Dendritic cell treated with granulocyte-macrophage colony-stimulating factor and Interleukin-4, amounts not matched to agents 40 ng/mL and 50 ng/mL, for 4 days (primary cell): Measurements from ENCODE around the gene LANCL1.
"Not testable (repeated sequence)": the region's sequence is repeated elsewhere in the genome, so short reads cannot be mapped to it uniquely, and the experiment has no call there.

Source experiments
- H3K27ac Mint-ChIP-seq: one replicate; pipeline ENCODE4 v1.8.0; 2022; ENCODE audit warnings: mild to moderate bottlenecking, mixed read lengths
- H3K27me3 Mint-ChIP-seq: one replicate; pipeline ENCODE4 v1.8.0; 2022; ENCODE audit warnings: mild to moderate bottlenecking, mixed read lengths
- H3K36me3 Mint-ChIP-seq: one replicate; pipeline ENCODE4 v1.8.0; 2022; ENCODE audit warnings: low read depth, mixed read lengths
- H3K4me1 Mint-ChIP-seq: one replicate; pipeline ENCODE4 v1.8.0; 2022; ENCODE audit warnings: low read depth, mixed read lengths
- H3K4me3 Mint-ChIP-seq: one replicate; pipeline ENCODE4 v1.8.0; 2022; ENCODE audit warnings: mild to moderate bottlenecking, moderate library complexity, mixed read lengths
- H3K9me3 Mint-ChIP-seq: one replicate; pipeline ENCODE4 v1.8.0; 2022; ENCODE audit warnings: mixed read lengths
- intact Hi-C: fragments of 100-400 bp; cut with micrococcal nuclease; formaldehyde crosslinking; loops from one replicate; pipeline ENCODE4 v1.15.0; 2022

Gene LANCL1

DNA sequence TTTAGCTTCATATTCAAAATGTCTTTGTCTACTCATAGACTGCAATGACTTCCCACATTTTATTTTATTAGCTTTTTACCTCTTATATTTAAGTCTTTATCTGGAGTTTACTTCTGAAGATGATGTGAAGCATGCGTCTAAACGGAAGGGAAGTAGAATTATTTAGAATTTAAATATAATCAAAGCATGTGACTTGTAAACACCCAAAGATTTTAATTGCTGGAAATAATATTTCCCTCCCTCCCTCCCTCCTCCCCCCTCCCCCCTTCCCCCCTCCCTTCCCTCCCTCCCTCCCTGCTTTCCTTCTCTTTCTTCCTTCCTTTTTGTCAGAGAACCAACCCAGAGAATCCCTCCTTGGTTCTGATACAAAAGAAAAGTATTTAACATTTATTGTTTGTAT, 2.1 kb upstream of the LANCL1 start:
- intact Hi-C loops: no loop called here
- Mint-ChIP-seq H3K36me3 (peaks cover 7% of the 10 kb centered on the region), H3K27ac (no peak overlapping the region), H3K27me3 (no peaks in the 10 kb centered on the region), H3K9me3 (peaks cover 6% of the 10 kb centered on the region), H3K4me3 (no peak overlapping the region), H3K4me1 (peaks cover 13% of the 10 kb centered on the region)

DNA sequence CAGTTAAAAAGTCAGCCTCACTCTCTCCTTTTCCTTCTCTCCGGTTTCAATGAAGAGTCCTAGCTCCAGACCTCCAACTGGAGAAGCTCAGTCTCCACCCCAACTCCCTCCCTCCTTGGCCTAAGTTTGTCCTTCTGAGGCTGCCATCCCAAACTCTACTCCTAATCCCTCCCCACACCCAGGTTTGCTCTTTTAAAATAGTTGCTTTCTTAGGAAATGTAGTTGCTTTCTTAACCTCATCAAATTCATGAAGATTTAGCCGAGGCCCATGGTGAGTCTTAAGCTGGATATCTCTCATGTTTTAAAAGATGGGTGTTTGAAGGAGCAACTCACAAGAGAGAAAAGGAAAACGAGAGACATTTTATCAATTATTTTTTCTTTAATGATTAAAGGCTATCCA, 937 bp upstream of the LANCL1 start:
- no peak overlapping the region for H3K27ac Mint-ChIP-seq
- H3K4me3 Mint-ChIP-seq: no peak overlapping the region
- intact Hi-C loops: no loop called here
- H3K4me1 Mint-ChIP-seq: peaks cover 13% of the 10 kb centered on the region
- no peaks in the 10 kb centered on the region for H3K9me3 Mint-ChIP-seq
- no peaks in the 10 kb centered on the region for H3K27me3 Mint-ChIP-seq
- H3K36me3 Mint-ChIP-seq: peaks cover 7% of the 10 kb centered on the region

DNA sequence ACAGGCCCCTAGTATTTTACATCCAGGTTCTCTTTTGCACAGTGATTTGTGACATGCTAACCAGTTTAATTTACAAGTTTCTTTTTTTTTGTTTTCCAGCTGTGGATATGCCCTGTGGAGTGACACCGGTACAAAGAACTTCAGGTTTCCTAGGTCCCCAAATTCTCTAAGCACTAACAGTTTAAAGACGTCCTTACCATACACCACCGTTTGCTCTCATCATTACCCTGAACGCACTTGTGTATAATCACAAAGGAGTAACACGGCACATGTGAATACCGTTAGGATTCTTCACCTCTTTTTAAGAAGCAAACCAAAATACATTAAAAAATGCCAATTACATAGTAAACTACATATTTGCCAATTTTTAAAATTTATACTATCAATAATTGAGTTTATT, 853 bp downstream of the LANCL1 start:
- intact Hi-C loops: no loop called here
- peaks cover 20% of the 10 kb centered on the region for H3K36me3 Mint-ChIP-seq
- no peaks in the 10 kb centered on the region for H3K27me3 Mint-ChIP-seq
- H3K9me3 Mint-ChIP-seq: no peaks in the 10 kb centered on the region
- H3K4me1 Mint-ChIP-seq: peaks cover 13% of the 10 kb centered on the region
- H3K4me3 Mint-ChIP-seq: no peak overlapping the region
- H3K27ac Mint-ChIP-seq: peak overlapping the region; percentile 83

DNA sequence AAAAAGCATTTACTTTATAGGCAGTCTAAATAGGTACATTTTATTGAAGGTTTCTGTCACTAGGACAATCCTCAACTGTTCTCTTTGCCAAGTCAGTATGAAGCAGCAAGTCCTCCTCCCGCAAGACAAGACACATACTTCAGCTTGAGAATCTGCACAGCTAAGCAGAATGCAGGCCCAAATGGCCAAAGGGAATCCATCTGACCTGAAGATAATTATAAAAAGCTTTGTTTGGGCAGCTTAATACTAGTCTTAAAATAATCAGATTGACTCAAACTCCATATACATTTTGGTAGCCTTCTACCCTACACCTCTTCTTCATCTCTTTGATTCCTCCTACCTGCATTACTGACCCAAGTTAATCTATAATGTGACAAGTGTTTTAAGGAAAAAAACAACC, 1.8 kb downstream of the LANCL1 start:
- Mint-ChIP-seq H3K9me3 (no peaks in the 10 kb centered on the region), H3K4me1 (peaks cover 13% of the 10 kb centered on the region), H3K27ac (no peak overlapping the region), H3K27me3 (no peaks in the 10 kb centered on the region), H3K36me3 (peaks cover 26% of the 10 kb centered on the region), H3K4me3 (no peak overlapping the region)
- intact Hi-C loops: no loop called here

DNA sequence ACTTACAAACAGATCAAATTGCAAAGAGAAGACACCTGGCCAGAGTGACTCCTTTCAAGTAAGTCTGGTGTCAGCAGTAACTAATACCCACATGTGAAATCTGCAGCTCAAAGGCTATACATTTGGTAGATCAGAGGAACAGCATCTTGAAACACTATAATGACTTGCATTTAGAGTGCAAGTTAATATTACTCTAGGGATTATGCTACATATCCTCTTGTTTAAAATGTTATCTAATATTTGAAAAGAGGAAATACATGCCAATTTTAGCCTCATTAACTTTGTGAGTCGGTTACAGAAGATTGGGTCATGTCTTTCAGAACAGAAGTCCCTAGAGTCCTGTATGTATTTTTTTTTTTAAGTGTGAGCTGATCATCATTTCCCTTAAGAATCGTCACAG, 15.2 kb downstream of the LANCL1 start:
- Mint-ChIP-seq H3K9me3 (no peaks in the 10 kb centered on the region), H3K27me3 (no peaks in the 10 kb centered on the region), H3K4me1 (no peaks in the 10 kb centered on the region), H3K4me3 (no peak overlapping the region), H3K36me3 (peaks cover 29% of the 10 kb centered on the region), H3K27ac (no peak overlapping the region)
- intact Hi-C loops: no loop called here

DNA sequence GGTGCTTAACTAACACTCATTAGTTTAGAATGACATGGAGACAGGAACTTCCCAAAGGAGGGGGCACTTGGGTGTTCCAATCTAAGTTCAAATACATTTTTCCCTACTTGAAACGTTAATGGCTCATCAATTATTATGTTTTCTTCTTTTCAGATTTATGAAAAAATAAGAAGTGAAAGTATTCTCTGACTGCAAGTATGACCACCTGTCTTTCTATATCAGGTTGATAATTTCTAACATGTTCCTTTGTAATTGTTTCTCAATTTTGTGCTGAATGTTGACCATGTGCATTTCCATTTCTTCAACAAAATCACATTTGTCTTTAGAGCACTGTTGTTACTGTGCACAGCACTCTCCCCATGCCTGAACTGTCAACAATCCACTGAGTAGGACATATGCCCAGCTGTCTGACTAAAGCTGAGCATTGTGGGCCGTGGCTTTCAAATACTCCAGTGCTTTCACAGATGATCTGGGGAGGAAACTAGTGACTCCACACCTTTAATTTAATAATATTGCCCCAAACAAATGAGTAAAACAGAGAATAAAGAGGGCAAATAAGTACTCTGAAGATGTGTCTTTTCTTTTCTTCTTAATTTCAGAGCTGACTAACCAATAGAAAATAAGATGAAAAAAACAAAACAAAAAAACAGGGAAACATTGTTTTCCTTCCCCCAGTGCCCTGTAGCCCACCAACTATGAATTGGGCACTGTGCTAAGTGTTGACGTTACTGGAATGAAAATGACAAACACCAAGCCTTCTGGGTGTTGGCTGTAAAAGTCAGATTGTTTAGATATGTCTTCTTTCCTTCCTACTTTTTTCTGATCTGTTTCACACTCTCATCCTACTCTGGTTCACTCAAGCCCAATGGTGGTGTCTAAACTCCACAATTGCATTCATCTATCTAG, 16.0 kb downstream of the LANCL1 start:
- intact Hi-C loops: no loop called here
- Mint-ChIP-seq H3K9me3 (no peaks in the 10 kb centered on the region), H3K4me3 (no peak overlapping the region), H3K27me3 (no peaks in the 10 kb centered on the region), H3K36me3 (peaks cover 25% of the 10 kb centered on the region), H3K27ac (no peak overlapping the region), H3K4me1 (no peaks in the 10 kb centered on the region)

DNA sequence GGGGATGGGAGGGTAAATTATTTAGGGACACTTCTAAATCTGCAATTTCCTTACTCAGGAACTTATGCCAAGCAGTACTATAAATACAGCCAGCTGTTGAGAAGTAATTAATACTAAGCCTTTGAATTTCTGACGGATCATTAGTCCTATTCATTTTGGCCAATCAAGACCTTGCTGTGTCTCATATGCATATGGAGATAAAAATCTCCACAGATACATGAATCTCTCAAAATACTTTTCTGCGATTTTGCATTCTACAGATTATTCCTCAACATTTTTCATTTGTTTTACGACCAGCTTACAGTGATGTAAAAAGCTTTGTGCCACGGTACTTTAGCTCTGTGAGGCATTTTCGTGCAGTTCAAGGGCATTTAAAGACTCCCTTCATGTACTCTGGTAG, 16.7 kb downstream of the LANCL1 start:
- intact Hi-C loops: no loop called here
- no peaks in the 10 kb centered on the region for H3K27me3 Mint-ChIP-seq
- H3K4me3 Mint-ChIP-seq: no peak overlapping the region
- H3K27ac Mint-ChIP-seq: no peak overlapping the region
- peaks cover 18% of the 10 kb centered on the region for H3K36me3 Mint-ChIP-seq
- no peaks in the 10 kb centered on the region for H3K9me3 Mint-ChIP-seq
- H3K4me1 Mint-ChIP-seq: no peaks in the 10 kb centered on the region

DNA sequence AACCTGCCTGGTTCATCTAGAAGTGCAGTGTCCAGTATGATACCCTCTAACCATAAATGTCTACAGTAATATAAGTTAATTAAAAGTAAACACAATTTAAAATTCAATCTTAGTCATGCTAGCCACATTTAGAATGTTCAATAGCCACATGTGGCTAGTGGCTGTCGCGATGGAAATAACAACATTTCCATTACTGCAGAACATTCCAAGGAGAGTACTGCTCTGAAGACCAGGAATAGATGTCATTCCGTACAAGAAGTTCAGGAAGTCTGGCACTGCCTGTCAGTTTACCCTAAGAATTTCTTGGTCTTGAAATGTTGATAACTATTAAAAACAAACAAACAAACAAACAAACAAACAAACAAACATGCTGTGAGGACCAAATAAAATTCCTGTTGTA, 17.2 kb downstream of the LANCL1 start:
- intact Hi-C loops: no loop called here
- Mint-ChIP-seq H3K9me3 (no peaks in the 10 kb centered on the region), H3K27me3 (no peaks in the 10 kb centered on the region), H3K36me3 (peaks cover 16% of the 10 kb centered on the region), H3K27ac (no peak overlapping the region), H3K4me3 (no peak overlapping the region), H3K4me1 (no peaks in the 10 kb centered on the region)

DNA sequence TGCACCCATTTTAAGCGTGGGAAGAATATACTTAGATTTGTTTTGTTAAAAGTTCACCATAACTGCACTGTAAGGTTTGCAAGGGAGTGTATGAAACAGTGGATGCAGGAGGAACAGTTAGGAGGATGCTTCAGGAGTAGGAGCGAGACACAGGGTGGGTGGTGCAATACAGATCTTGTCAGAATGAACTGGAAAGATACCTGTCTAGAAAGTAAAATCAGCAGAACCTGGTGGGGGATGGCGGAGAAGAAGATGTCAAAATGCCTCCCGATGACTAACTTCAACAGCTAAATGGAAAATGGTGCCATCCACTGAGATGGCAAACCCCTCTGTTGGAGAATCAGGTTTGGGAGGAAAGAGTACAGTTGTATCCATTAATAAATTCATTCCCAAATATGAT, 18.2 kb downstream of the LANCL1 start:
- H3K4me3 Mint-ChIP-seq: no peak overlapping the region
- intact Hi-C loops: no loop called here
- no peaks in the 10 kb centered on the region for H3K27me3 Mint-ChIP-seq
- H3K9me3 Mint-ChIP-seq: no peaks in the 10 kb centered on the region
- H3K4me1 Mint-ChIP-seq: no peaks in the 10 kb centered on the region
- H3K27ac Mint-ChIP-seq: no peak overlapping the region
- H3K36me3 Mint-ChIP-seq: peaks cover 25% of the 10 kb centered on the region

DNA sequence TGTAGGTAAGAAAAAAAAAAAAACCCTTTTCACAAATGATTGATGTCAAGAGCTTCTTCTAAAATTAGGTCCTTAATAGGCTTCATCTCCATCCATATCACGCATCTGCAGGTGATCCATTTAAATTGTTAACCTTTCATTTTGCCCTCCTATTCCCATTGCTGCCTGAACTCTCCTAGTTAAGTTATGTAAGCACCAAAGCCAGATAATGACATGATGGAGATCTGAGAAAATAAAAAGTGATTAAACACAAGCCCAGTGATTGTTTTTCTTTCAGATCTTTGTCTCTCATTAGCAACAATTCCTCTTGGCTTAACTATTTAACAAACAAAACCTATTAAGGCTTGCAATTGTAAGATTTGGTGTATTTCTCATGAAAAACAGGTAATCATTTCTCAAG, 20.0 kb downstream of the LANCL1 start:
- no peaks in the 10 kb centered on the region for H3K4me1 Mint-ChIP-seq
- peaks cover 25% of the 10 kb centered on the region for H3K36me3 Mint-ChIP-seq
- H3K27ac Mint-ChIP-seq: no peak overlapping the region
- H3K27me3 Mint-ChIP-seq: no peaks in the 10 kb centered on the region
- H3K9me3 Mint-ChIP-seq: no peaks in the 10 kb centered on the region
- no peak overlapping the region for H3K4me3 Mint-ChIP-seq
- intact Hi-C loops: no loop called here

DNA sequence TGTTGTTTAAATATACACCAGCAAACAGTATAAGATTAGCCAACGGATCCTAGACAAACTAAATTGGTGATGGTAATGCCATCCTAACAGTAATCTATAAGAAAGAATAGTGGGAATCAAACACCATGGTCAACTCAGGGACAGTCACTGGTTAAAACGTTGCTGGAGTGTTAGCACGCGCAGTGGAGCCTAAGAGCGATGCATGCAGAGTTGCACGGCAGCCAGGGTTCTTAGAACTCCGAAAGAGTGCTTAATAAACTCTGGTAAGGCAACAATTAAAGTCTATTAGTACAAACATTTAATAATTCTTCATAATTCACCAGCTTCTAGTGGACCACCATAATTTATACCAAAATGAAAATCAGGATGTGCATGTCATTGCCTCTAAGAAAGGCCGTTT, 22.2 kb downstream of the LANCL1 start:
- intact Hi-C loops: no loop called here
- Mint-ChIP-seq H3K36me3 (peaks cover 36% of the 10 kb centered on the region), H3K27me3 (no peaks in the 10 kb centered on the region), H3K9me3 (no peaks in the 10 kb centered on the region), H3K27ac (no peak overlapping the region), H3K4me3 (no peak overlapping the region), H3K4me1 (no peaks in the 10 kb centered on the region)

DNA sequence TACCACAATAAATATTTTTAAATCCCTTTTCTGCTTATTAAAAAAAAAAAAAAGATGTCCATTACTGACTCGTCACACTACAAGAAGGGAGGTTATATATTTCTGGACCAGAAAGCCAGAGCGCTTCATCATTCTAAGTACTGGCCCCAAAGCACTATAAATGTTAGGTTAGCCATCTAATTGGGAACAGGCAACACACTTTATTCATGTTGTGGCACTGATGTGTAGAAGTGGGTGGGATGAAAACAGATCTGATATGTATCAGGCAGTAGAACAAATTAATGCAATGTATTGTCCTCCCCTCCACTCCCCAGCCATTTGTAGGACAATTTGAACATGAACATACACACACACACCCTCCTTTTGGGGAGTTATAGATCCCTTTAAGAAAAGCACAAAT, 24.4 kb downstream of the LANCL1 start:
- intact Hi-C loops: no loop called here
- H3K4me3 Mint-ChIP-seq: no peak overlapping the region
- no peaks in the 10 kb centered on the region for H3K27me3 Mint-ChIP-seq
- no peaks in the 10 kb centered on the region for H3K4me1 Mint-ChIP-seq
- peaks cover 16% of the 10 kb centered on the region for H3K9me3 Mint-ChIP-seq
- H3K27ac Mint-ChIP-seq: no peak overlapping the region
- H3K36me3 Mint-ChIP-seq: peaks cover 44% of the 10 kb centered on the region

DNA sequence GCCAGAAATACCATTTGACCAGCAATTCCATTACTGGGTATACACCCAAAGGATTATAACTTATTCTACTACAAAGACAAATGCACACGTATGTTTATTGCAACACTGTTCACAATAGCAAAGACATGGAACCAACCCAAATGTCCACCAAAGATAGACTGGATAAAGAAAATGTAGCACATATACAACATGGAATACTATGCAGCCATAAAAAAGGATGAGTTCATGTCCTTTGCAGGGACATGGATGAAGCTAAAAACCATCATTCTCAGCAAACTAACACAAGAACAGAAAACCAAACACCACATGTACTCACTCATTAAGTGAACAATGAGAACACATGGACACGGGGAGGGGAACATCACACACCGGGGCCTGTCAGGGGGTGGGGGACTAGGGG, 25.6 kb downstream of the LANCL1 start:
- H3K27ac Mint-ChIP-seq, H3K27me3 Mint-ChIP-seq, H3K4me1 Mint-ChIP-seq, intact Hi-C loops, H3K4me3 Mint-ChIP-seq: not testable (repeated sequence)
- Mint-ChIP-seq H3K9me3 (peaks cover 21% of the 10 kb centered on the region), H3K36me3 (peaks cover 46% of the 10 kb centered on the region)

DNA sequence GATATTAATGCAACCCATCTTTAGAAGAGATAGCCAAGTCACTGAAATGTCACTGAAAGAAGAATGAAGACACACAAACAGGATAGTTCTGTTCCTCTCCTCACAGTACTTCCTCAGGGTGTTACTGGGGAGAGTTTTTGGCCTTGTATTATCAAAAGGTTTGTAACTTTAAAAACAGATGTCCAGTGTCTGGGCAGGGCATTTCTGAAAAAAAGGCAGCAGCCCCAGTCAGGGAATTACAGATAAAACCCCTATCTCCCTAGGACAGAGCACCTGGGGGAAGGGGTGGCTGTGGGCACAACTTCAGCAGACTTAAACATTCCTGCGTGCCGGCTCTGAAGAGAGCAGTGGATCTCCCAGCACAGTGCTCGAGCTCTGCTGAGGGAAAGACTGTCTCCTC, 30.8 kb downstream of the LANCL1 start:
- H3K36me3 Mint-ChIP-seq: peaks cover 37% of the 10 kb centered on the region
- peaks cover 21% of the 10 kb centered on the region for H3K9me3 Mint-ChIP-seq
- H3K27me3 Mint-ChIP-seq: no peaks in the 10 kb centered on the region
- H3K4me3 Mint-ChIP-seq: no peak overlapping the region
- H3K4me1 Mint-ChIP-seq: peaks cover 21% of the 10 kb centered on the region
- H3K27ac Mint-ChIP-seq: no peak overlapping the region
- intact Hi-C loops: loop anchor here (5.0 to 10.0 kb wide), 2 partner anchors 589 to 712 kb away; no protein-coding TSS in a partner anchor
